Common myeloid progenitor, CD34-positive (primary cell): ENCODE results near the gene VWA5B2.

ENCODE experiments used
- CTCF ChIA-PET: fragments of 350-600 bp; sonication (Branson Sonifier 250); formaldehyde crosslinking; loops from one replicate; lab custom pipeline; 2021; ENCODE audit warnings: antibody characterized with exemption; lab: Charles Lee
- POLR2A ChIA-PET: fragments of 350-600 bp; sonication (Branson Sonifier 250); formaldehyde crosslinking; loops from one replicate; lab custom pipeline; 2021; ENCODE audit warnings: antibody characterized with exemption; lab: Charles Lee
- DNase-seq, 3 donors: peaks; one replicate each; pipeline versions ENCODE4 v3.0.0 to v3.0.0-alpha.2; 2013
- H3K27ac ChIP-seq, 2 experiments: 1 replicate in 1 of 2; 2 replicates in 1 of 2; pipeline ENCODE4 v1.7.0; 2013; ENCODE audit warnings: inconsistent platforms in 2 of 2, low read length in 2 of 2, mild to moderate bottlenecking in 2 of 2, low read depth in 1 of 2, moderate library complexity in 1 of 2; ENCODE audit not compliant: severe bottlenecking in 2 of 2, insufficient read depth in 1 of 2, poor library complexity in 1 of 2
- H3K27me3 ChIP-seq, 5 experiments: replicated peaks in 2 of 5; 1 replicate in 3 of 5; 2 replicates in 2 of 5; pipeline versions ENCODE4 v1.6.1 to v1.7.0; 2013; ENCODE audit warnings: low read length in 4 of 5, mild to moderate bottlenecking in 2 of 5, moderate library complexity in 2 of 5, inconsistent platforms in 1 of 5; ENCODE audit not compliant: insufficient read depth in 5 of 5, control insufficient read depth in 4 of 5
- H3K36me3 ChIP-seq, 4 experiments: 1 replicate in 2 of 4; 2 replicates in 2 of 4; pipeline versions ENCODE4 v1.6.1 to v1.7.0; 2013; ENCODE audit warnings: low read length in 3 of 4, control low read depth in 1 of 4, mild to moderate bottlenecking in 1 of 4; ENCODE audit not compliant: control insufficient read depth in 4 of 4, insufficient read depth in 4 of 4
- H3K4me1 ChIP-seq, 4 experiments: 1 replicate in 3 of 4; 2 replicates in 1 of 4; pipeline versions ENCODE4 v1.6.1 to v1.7.1; 2013; ENCODE audit warnings: low read length in 3 of 4, mild to moderate bottlenecking in 3 of 4, control low read depth in 1 of 4, inconsistent platforms in 1 of 4, moderate library complexity in 1 of 4; ENCODE audit not compliant: control insufficient read depth in 4 of 4, insufficient read depth in 4 of 4; ENCODE audit errors: control extremely low read depth in 1 of 4
- H3K4me3 ChIP-seq, 7 experiments: 1 replicate in 4 of 7; 2 replicates in 3 of 7; pipeline versions ENCODE4 v1.5.1 to v1.7.0; 2013; ENCODE audit warnings: mild to moderate bottlenecking in 7 of 7, low read length in 6 of 7, moderate library complexity in 6 of 7, inconsistent platforms in 2 of 7, low read depth in 2 of 7, control low read depth in 1 of 7; ENCODE audit not compliant: insufficient read depth in 4 of 7, control insufficient read depth in 1 of 7; ENCODE audit errors: extremely low read depth in 1 of 7
- H3K9me3 ChIP-seq, 5 experiments: 1 replicate in 4 of 5; 2 replicates in 1 of 5; pipeline versions ENCODE4 v1.6.1 to v1.7.1; 2013; ENCODE audit warnings: low read length in 4 of 5, mild to moderate bottlenecking in 2 of 5, inconsistent platforms in 1 of 5, low read depth in 1 of 5, moderate library complexity in 1 of 5; ENCODE audit not compliant: control insufficient read depth in 4 of 5, insufficient read depth in 2 of 5; ENCODE audit errors: control extremely low read depth in 1 of 5
- WGBS: methylation state at CpG from one replicate; pipeline ENCODE4 v1.1.5; 2013; ENCODE audit not compliant: insufficient coverage; 5-methylcytosine and 5-hydroxymethylcytosine counted together

Gene VWA5B2

DNA sequence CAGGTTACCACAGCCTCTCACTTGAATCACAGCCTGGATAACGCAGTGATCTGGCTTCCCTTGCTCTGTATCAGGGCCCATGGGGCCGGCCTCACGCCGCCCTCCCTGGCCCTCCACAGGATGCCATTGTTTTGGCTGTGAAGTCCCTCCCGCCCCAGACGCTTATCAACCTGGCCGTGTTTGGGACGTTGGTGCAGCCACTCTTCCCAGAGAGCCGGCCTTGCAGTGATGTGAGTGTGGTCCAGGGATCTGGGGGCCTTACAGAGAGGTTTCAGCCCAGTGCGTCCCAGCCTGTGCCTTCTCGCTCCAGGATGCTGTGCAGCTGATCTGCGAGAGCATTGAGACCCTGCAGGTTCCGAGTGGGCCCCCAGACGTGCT lies 6.6 kb downstream of the VWA5B2 start:
- H3K4me1 ChIP-seq = peaks cover 0 to 8% (median 4%) of the 10 kb centered on the region in 4 experiments
- WGBS = 94% methylated on average over 14 of the region's 14 CpGs
- CTCF ChIA-PET = interaction anchor here (1.2 to 3.2 kb wide), 3 partner anchors 9 to 92 kb away, joined by 3 to 23 read pairs (median 9); partner anchors contain the start of gene ALG3
- no peak overlapping the region for H3K4me3 ChIP-seq
- no peak overlapping the region for H3K27ac ChIP-seq
- POLR2A ChIA-PET = no interaction called here
- no peaks in the 10 kb centered on the region for H3K9me3 ChIP-seq
- no peak for DNase-seq
- H3K27me3 ChIP-seq = peaks cover 11 to 31% (median 21%) of the 10 kb centered on the region in 5 experiments
- H3K36me3 ChIP-seq = no peaks in the 10 kb centered on the region

DNA sequence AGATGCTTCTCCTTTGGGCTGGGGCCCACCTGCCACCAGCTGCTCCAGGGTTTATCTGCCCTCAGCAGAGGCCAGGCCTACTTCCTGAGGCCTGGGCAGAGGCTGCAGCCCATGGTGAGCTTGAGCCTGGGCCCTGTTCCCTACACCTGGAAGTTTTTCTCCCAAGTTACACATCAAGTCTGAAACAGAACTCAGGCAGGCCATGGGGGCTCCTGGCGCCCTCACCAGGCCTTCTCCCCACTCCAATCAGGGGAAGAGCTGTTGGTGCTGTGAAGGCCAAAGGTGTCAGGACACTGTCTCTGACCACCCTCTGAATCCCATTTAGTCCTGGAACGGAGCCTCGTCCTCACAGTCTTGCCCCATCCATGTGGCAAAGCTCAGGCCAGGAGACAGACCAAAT lies 7.3 kb downstream of the VWA5B2 start:
- DNase-seq = peak in 1 of 3 donors; percentile 54
- Histone ChIP-seq H3K27ac (no peak overlapping the region), H3K9me3 (no peaks in the 10 kb centered on the region), H3K4me1 (peaks cover 0 to 6% (median 3%) of the 10 kb centered on the region in 4 experiments), H3K36me3 (peaks cover 0 to 2% (median 0%) of the 10 kb centered on the region in 4 experiments), H3K4me3 (no peak overlapping the region), H3K27me3 (peaks cover 7 to 24% (median 15%) of the 10 kb centered on the region in 5 experiments)
- ChIA-PET CTCF (interaction anchor here (1.2 to 3.2 kb wide), 3 partner anchors 9 to 92 kb away, joined by 3 to 23 read pairs (median 9); partner anchors contain the start of gene ALG3), POLR2A (no interaction called here)
- 96% methylated on average over 3 of the region's 3 CpGs for WGBS

DNA sequence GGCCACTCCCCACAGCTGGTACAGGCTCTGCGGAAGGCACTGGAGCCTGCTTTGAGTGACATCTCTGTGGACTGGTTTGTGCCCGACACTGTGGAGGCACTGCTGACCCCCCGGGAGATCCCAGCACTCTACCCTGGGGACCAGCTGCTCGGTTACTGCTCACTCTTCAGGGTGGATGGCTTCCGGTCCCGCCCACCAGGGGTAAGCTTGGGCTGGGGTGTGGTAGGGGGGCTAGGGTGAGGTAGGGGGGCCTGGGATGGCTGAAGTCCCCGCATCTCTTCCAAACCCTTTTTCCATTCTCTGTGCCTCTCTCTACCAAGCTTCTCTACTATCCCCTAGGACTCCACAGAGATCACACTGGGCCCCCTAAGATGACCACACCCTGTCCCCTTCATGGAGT lies 7.8 kb downstream of the VWA5B2 start:
- POLR2A ChIA-PET = no interaction called here
- H3K4me1 ChIP-seq = peaks cover 0 to 6% (median 3%) of the 10 kb centered on the region in 4 experiments
- CTCF ChIA-PET = interaction anchor here (0.6 to 3.2 kb wide), 5 partner anchors 10 to 93 kb away, joined by 3 to 23 read pairs (median 4); partner anchors contain the start of genes ALG3 and EEF1AKMT4
- no peak for DNase-seq
- H3K27ac ChIP-seq = no peak overlapping the region
- no peak overlapping the region for H3K4me3 ChIP-seq
- peaks cover 0 to 8% (median 4%) of the 10 kb centered on the region in 4 experiments for H3K36me3 ChIP-seq
- H3K9me3 ChIP-seq = no peaks in the 10 kb centered on the region
- WGBS = 100% methylated on average over 1 of the region's 7 CpGs
- peaks cover 3 to 19% (median 10%) of the 10 kb centered on the region in 5 experiments for H3K27me3 ChIP-seq

DNA sequence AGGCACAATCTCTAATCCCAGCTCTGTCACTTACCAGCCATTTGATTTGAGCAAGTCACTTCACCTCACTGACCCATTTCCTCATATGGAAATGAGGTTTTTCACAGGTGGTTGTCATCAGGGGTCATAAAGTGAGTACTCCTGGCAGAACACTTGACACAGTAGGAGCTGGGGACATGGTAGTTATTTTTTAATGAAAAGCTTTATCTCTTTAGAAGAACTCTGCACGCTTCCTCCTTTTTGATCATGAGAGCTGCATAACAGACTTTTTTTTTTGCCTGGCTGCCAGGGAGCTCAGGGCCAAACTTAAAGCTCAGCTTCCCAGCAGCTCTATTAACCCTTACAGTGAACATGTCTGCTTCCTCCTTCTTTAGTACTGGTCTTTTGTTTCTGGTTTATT lies 8.4 kb downstream of the VWA5B2 start:
- POLR2A ChIA-PET = no interaction called here
- Histone ChIP-seq H3K4me1 (peaks cover 0 to 6% (median 3%) of the 10 kb centered on the region in 4 experiments), H3K27me3 (peaks cover 0 to 13% (median 4%) of the 10 kb centered on the region in 5 experiments), H3K9me3 (no peaks in the 10 kb centered on the region), H3K36me3 (peaks cover 0 to 14% (median 10%) of the 10 kb centered on the region in 4 experiments), H3K27ac (no peak overlapping the region), H3K4me3 (no peak overlapping the region)
- 67% methylated on average over 1 of the region's 1 CpG for WGBS
- CTCF ChIA-PET = interaction anchor here (0.6 to 3.2 kb wide), 5 partner anchors 10 to 34 kb away, joined by 3 to 23 read pairs (median 4); partner anchors contain the start of genes ALG3, CAMK2N2 and EEF1AKMT4
- DNase-seq = peak in 1 of 3 donors; percentile 48

DNA sequence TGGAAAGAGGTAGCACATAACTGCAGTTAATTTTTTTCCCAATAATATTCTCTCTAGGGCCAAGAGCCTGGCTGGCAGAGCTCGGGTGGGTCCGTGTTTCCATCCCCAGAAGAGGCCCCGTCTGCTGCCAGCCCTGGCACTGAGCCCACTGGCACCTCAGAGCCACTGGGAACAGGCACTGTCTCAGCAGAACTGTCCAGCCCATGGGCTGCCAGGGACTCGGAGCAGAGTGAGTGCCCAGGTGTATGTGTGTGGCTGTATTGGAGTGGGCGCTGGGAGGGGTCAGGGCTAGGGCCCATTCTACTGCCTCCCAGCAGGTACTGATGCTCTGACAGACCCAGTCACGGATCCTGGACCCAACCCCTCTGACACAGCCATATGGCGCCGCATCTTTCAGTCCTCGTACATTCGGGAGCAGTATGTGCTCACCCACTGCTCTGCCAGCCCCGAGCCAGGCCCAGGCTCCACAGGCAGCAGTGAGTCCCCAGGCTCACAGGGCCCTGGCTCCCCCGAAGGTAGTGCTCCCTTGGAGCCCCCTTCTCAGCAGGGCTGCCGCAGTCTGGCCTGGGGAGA lies 8.9 kb downstream of the VWA5B2 start:
- no peak for DNase-seq
- no peaks in the 10 kb centered on the region for H3K9me3 ChIP-seq
- ChIA-PET CTCF (interaction anchor here (0.9 to 3.2 kb wide), 4 partner anchors 9 to 23 kb away, joined by 3 to 23 read pairs (median 6); partner anchors contain the start of genes ALG3, CAMK2N2 and EEF1AKMT4), POLR2A (no interaction called here)
- H3K27me3 ChIP-seq = peaks cover 0 to 8% (median 0%) of the 10 kb centered on the region in 5 experiments
- no peak overlapping the region for H3K4me3 ChIP-seq
- no peak overlapping the region for H3K27ac ChIP-seq
- 94% methylated on average over 11 of the region's 13 CpGs for WGBS
- peaks cover 0 to 19% (median 13%) of the 10 kb centered on the region in 4 experiments for H3K36me3 ChIP-seq
- peaks cover 0 to 6% (median 3%) of the 10 kb centered on the region in 4 experiments for H3K4me1 ChIP-seq

DNA sequence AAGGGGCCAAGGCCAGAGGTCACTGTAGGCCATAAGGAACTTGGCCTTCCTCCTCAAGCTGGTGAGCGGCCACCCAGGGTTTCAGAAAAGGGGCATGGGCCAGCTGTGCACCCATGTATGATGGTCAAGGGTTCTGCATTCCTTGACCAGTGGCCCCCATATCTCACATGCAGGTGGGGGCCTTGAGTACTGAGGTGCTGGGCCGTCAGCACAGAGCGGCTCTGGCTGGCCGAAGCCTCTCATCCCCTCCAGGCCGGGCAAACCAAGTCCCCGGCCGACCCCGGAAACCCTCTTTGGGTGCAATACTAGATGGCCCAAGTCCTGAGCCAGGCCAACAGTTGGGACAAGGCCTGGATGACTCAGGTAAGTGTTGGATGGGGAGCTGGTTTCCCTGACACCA lies 9.8 kb downstream of the VWA5B2 start:
- Histone ChIP-seq H3K4me3 (no peak overlapping the region), H3K27ac (no peak overlapping the region), H3K4me1 (peaks cover 0 to 6% (median 3%) of the 10 kb centered on the region in 4 experiments), H3K9me3 (no peaks in the 10 kb centered on the region), H3K27me3 (peaks cover 0 to under 1% (median 0%) of the 10 kb centered on the region in 5 experiments), H3K36me3 (peaks cover 0 to 28% (median 21%) of the 10 kb centered on the region in 4 experiments)
- POLR2A ChIA-PET = interaction anchor here (1.7 kb wide), 1 partner anchor 9 kb away, joined by 4 read pairs; the partner anchor contains the start of gene VWA5B2
- no peak for DNase-seq
- CTCF ChIA-PET = interaction anchor here (1.7 to 5.6 kb wide), 3 partner anchors 12 to 16 kb away, joined by 6 to 79 read pairs (median 23); partner anchors contain the start of gene VWA5B2
- WGBS = 95% methylated on average over 8 of the region's 8 CpGs
